Measurements from ENCODE around the gene GJB6. TPM values are rescaled to one million over a fixed set of nuclear protein-coding genes. Genes with fewer than 3 reads are reported as not detected.

The GJB6 gene
- polyA plus RNA-seq, 1 donor: not detected

DNA sequence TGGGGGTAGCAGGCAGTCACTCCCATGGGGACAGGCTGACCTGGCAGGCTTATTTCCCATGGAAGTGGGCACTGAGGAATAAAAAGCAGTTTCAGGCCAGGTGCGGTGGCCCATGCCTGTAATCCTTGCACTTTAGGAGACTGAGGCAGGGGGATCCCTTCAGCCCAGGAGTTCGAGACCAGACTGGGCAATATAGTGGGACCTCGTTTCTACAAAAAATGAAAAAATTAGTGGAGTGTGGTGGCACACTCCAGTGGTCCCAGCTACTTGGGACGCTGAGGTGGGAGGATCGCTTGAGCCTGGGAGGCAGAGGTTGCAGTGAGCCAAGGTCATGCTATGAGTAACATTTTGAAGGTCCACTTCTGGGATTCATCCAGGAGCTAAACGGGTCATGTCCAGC lies 45.3 kb downstream of the GJB6 start:
- DNase-seq (ENCODE audit: low read depth): no peak

- no peak for DNase-seq (ENCODE audit: low read depth)
These were observed 46.6 kb downstream of the GJB6 start for GRCh38 chr13:20185366-20186056.

GRCh38 chr13:20182231-20182846 lies 49.8 kb downstream of the GJB6 start:
- DNase-seq (ENCODE audit: low read depth): peak; percentile 51

- DNase-seq (ENCODE audit: low read depth): no peak
These were observed 50.9 kb downstream of the GJB6 start for GRCh38 chr13:20181188-20181587.

DNA sequence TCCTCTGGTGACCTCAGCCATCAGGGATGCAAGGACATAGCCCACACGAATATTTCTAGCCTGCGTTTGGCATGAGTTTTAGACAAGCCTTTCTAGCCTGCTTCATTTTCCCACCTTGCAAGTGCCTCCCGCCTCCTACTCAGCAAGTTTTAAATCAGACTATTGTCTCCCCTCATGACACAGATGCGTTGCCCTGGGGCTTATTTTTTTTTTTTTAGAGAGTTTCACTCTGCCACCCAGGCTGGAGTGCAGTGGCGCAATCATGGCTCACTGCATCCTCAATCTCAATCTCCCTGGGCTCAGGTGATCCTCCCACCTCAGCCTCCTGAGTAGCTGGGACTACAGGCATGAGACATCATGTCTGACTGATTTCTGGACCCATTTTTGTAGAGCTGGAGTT lies 54.0 kb downstream of the GJB6 start:
- no peak for DNase-seq (ENCODE audit: low read depth)

GRCh38 chr13:20177049-20177831 lies 54.9 kb downstream of the GJB6 start:
- DNase-seq (ENCODE audit: low read depth): no peak

- DNase-seq (ENCODE audit: low read depth): no peak
These were observed 56.0 kb downstream of the GJB6 start for GRCh38 chr13:20175907-20176652.

- DNase-seq (ENCODE audit: low read depth): no peak
These were observed 56.7 kb downstream of the GJB6 start for GRCh38 chr13:20175406-20175794.

GRCh38 chr13:20174656-20175405 lies 57.3 kb downstream of the GJB6 start:
- DNase-seq (ENCODE audit: low read depth): no peak

DNA sequence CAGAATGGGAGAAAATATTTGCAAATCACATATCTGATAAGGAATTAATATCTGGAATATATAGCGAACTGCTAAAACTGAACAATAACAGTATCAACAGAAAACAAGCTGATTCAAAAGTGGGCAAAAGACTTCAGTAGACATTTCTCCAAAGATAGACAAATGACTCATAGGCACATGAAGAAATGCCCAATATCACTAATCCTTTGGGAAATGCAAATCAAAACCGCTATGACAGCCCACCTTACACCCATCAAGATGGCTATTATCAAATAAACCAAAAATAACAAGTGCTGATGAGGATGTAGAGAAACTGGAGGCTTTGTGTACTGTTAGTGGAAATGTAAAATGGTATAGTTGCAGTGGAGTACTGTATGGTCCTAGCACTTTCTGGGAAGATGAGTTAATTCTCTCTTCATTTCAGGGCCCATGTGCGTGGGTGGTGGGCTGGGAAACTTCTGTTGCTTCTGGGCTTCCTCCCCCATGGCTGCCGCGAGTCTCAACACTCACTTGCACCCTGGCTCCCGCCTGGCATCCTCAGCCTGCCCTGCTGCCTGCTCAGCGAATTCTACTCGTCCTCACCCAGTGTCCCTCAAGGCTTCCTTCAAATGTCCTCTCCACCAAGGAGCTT lies 58.9 kb downstream of the GJB6 start:
- DNase-seq (ENCODE audit: low read depth): no peak

Other genes starting within 250 kb of the GJB6 start
- gene GJA3, start 71.3 kb downstream of the GJB6 start, polyA plus RNA-seq (ENCODE audit: insufficient read length): 5.8 TPM
- gene GJB2, start 39.4 kb downstream of the GJB6 start, polyA plus RNA-seq (ENCODE audit: insufficient read length): 0.51 TPM